ENCODE results near the gene SCUBE3.

SCUBE3 gene

GRCh38 chr6:35213824-35214756, at the start of gene SCUBE3:
TSS of gene SCUBE3 (plus strand) at chr6:35213956. CDS start at chr6:35214419, 463 bp downstream.
- Histone ChIP-seq H3K4me1 (ENCODE audit: control insufficient read depth in 1 of 2, insufficient read depth in 2 of 2, low read length in 2 of 2) (peaks cover 0 to 7% of the 10 kb centered on the region in 2 donors), H3K9ac (ENCODE audit: low read depth in 1 of 2, low read length in 2 of 2) (no peak within 1 kb of the TSS), H3K27me3 (ENCODE audit: control insufficient read depth in 1 of 2, insufficient read depth in 2 of 2, low read length in 2 of 2) (peaks cover 68 to 79% of the 10 kb centered on the region in 2 donors), H3K27ac (ENCODE audit: low read depth, low read length) (no peak within 1 kb of the TSS), H3K4me3 (ENCODE audit: low read depth in 1 of 2, low read length in 2 of 2) (peak within 1 kb of the TSS; percentile 50 to 61), H3K36me3 (ENCODE audit: control insufficient read depth in 1 of 2, insufficient read depth in 2 of 2, low read length in 2 of 2) (no peaks in the 10 kb centered on the region), H3K9me3 (ENCODE audit: control insufficient read depth in 1 of 2, low read length in 2 of 2) (no peaks in the 10 kb centered on the region)

- no peak overlapping the region for H3K4me3 ChIP-seq (ENCODE audit: low read depth in 1 of 2, low read length in 2 of 2)
- peaks cover 7 to 22% of the 10 kb centered on the region in 2 donors for H3K4me1 ChIP-seq (ENCODE audit: control insufficient read depth in 1 of 2, insufficient read depth in 2 of 2, low read length in 2 of 2)
Measured at GRCh38 chr6:35164277-35164676, 49.5 kb upstream of the SCUBE3 start.

GRCh38 chr6:35164868-35165267, 48.9 kb upstream of the SCUBE3 start:
- Histone ChIP-seq H3K9ac (ENCODE audit: low read depth in 1 of 2, low read length in 2 of 2) (no peak overlapping the region), H3K4me1 (ENCODE audit: control insufficient read depth in 1 of 2, insufficient read depth in 2 of 2, low read length in 2 of 2) (peaks cover 7 to 22% of the 10 kb centered on the region in 2 donors), H3K27ac (ENCODE audit: low read depth, low read length) (no peak overlapping the region)

More at GRCh38 chr6:35164277-35164676, 49.5 kb upstream of the SCUBE3 start:
- no peaks in the 10 kb centered on the region for H3K9me3 ChIP-seq (ENCODE audit: control insufficient read depth in 1 of 2, low read length in 2 of 2)
- H3K9ac ChIP-seq (ENCODE audit: low read depth in 1 of 2, low read length in 2 of 2) = no peak overlapping the region
- no peaks in the 10 kb centered on the region for H3K36me3 ChIP-seq (ENCODE audit: control insufficient read depth in 1 of 2, insufficient read depth in 2 of 2, low read length in 2 of 2)
- H3K27me3 ChIP-seq (ENCODE audit: control insufficient read depth in 1 of 2, insufficient read depth in 2 of 2, low read length in 2 of 2) = no peaks in the 10 kb centered on the region
- H3K27ac ChIP-seq (ENCODE audit: low read depth, low read length) = no peak overlapping the region

GRCh38 chr6:35165630-35166071, 48.1 kb upstream of the SCUBE3 start:
- Histone ChIP-seq H3K4me3 (ENCODE audit: low read depth in 1 of 2, low read length in 2 of 2) (no peak overlapping the region), H3K4me1 (ENCODE audit: control insufficient read depth in 1 of 2, insufficient read depth in 2 of 2, low read length in 2 of 2) (peaks cover 7 to 22% of the 10 kb centered on the region in 2 donors), H3K9me3 (ENCODE audit: control insufficient read depth in 1 of 2, low read length in 2 of 2) (no peaks in the 10 kb centered on the region), H3K9ac (ENCODE audit: low read depth in 1 of 2, low read length in 2 of 2) (no peak overlapping the region), H3K27ac (ENCODE audit: low read depth, low read length) (no peak overlapping the region), H3K27me3 (ENCODE audit: control insufficient read depth in 1 of 2, insufficient read depth in 2 of 2, low read length in 2 of 2) (no peaks in the 10 kb centered on the region), H3K36me3 (ENCODE audit: control insufficient read depth in 1 of 2, insufficient read depth in 2 of 2, low read length in 2 of 2) (no peaks in the 10 kb centered on the region)

More at GRCh38 chr6:35164868-35165267, 48.9 kb upstream of the SCUBE3 start:
- no peaks in the 10 kb centered on the region for H3K36me3 ChIP-seq (ENCODE audit: control insufficient read depth in 1 of 2, insufficient read depth in 2 of 2, low read length in 2 of 2)
- no peaks in the 10 kb centered on the region for H3K27me3 ChIP-seq (ENCODE audit: control insufficient read depth in 1 of 2, insufficient read depth in 2 of 2, low read length in 2 of 2)
- H3K9me3 ChIP-seq (ENCODE audit: control insufficient read depth in 1 of 2, low read length in 2 of 2) = no peaks in the 10 kb centered on the region
- H3K4me3 ChIP-seq (ENCODE audit: low read depth in 1 of 2, low read length in 2 of 2) = no peak overlapping the region

- Histone ChIP-seq H3K9ac (ENCODE audit: low read depth in 1 of 2, low read length in 2 of 2) (peak overlapping the region in 1 of 2 donors; percentile 26), H3K9me3 (ENCODE audit: control insufficient read depth in 1 of 2, low read length in 2 of 2) (no peaks in the 10 kb centered on the region), H3K27me3 (ENCODE audit: control insufficient read depth in 1 of 2, insufficient read depth in 2 of 2, low read length in 2 of 2) (no peaks in the 10 kb centered on the region), H3K36me3 (ENCODE audit: control insufficient read depth in 1 of 2, insufficient read depth in 2 of 2, low read length in 2 of 2) (no peaks in the 10 kb centered on the region), H3K4me1 (ENCODE audit: control insufficient read depth in 1 of 2, insufficient read depth in 2 of 2, low read length in 2 of 2) (peaks cover 7 to 22% of the 10 kb centered on the region in 2 donors), H3K4me3 (ENCODE audit: low read depth in 1 of 2, low read length in 2 of 2) (no peak overlapping the region), H3K27ac (ENCODE audit: low read depth, low read length) (no peak overlapping the region)
Measured at GRCh38 chr6:35166116-35166515, 47.6 kb upstream of the SCUBE3 start.

GRCh38 chr6:35166520-35166919, 47.2 kb upstream of the SCUBE3 start:
- peaks cover 7 to 22% of the 10 kb centered on the region in 2 donors for H3K4me1 ChIP-seq (ENCODE audit: control insufficient read depth in 1 of 2, insufficient read depth in 2 of 2, low read length in 2 of 2)
- no peaks in the 10 kb centered on the region for H3K9me3 ChIP-seq (ENCODE audit: control insufficient read depth in 1 of 2, low read length in 2 of 2)
- no peak overlapping the region for H3K4me3 ChIP-seq (ENCODE audit: low read depth in 1 of 2, low read length in 2 of 2)
- H3K27me3 ChIP-seq (ENCODE audit: control insufficient read depth in 1 of 2, insufficient read depth in 2 of 2, low read length in 2 of 2) = no peaks in the 10 kb centered on the region
- H3K36me3 ChIP-seq (ENCODE audit: control insufficient read depth in 1 of 2, insufficient read depth in 2 of 2, low read length in 2 of 2) = no peaks in the 10 kb centered on the region
- no peak overlapping the region for H3K9ac ChIP-seq (ENCODE audit: low read depth in 1 of 2, low read length in 2 of 2)
- H3K27ac ChIP-seq (ENCODE audit: low read depth, low read length) = no peak overlapping the region

GRCh38 chr6:35167505-35167904, 46.3 kb upstream of the SCUBE3 start:
- Histone ChIP-seq H3K4me1 (ENCODE audit: control insufficient read depth in 1 of 2, insufficient read depth in 2 of 2, low read length in 2 of 2) (peaks cover 7 to 18% of the 10 kb centered on the region in 2 donors), H3K27ac (ENCODE audit: low read depth, low read length) (no peak overlapping the region), H3K9ac (ENCODE audit: low read depth in 1 of 2, low read length in 2 of 2) (no peak overlapping the region), H3K27me3 (ENCODE audit: control insufficient read depth in 1 of 2, insufficient read depth in 2 of 2, low read length in 2 of 2) (no peaks in the 10 kb centered on the region), H3K9me3 (ENCODE audit: control insufficient read depth in 1 of 2, low read length in 2 of 2) (no peaks in the 10 kb centered on the region), H3K4me3 (ENCODE audit: low read depth in 1 of 2, low read length in 2 of 2) (no peak overlapping the region), H3K36me3 (ENCODE audit: control insufficient read depth in 1 of 2, insufficient read depth in 2 of 2, low read length in 2 of 2) (no peaks in the 10 kb centered on the region)

GRCh38 chr6:35168461-35168861, 45.3 kb upstream of the SCUBE3 start:
- Histone ChIP-seq H3K36me3 (ENCODE audit: control insufficient read depth in 1 of 2, insufficient read depth in 2 of 2, low read length in 2 of 2) (no peaks in the 10 kb centered on the region), H3K9ac (ENCODE audit: low read depth in 1 of 2, low read length in 2 of 2) (no peak overlapping the region), H3K9me3 (ENCODE audit: control insufficient read depth in 1 of 2, low read length in 2 of 2) (no peaks in the 10 kb centered on the region), H3K4me1 (ENCODE audit: control insufficient read depth in 1 of 2, insufficient read depth in 2 of 2, low read length in 2 of 2) (peaks cover 7 to 18% of the 10 kb centered on the region in 2 donors), H3K27me3 (ENCODE audit: control insufficient read depth in 1 of 2, insufficient read depth in 2 of 2, low read length in 2 of 2) (no peaks in the 10 kb centered on the region), H3K27ac (ENCODE audit: low read depth, low read length) (no peak overlapping the region), H3K4me3 (ENCODE audit: low read depth in 1 of 2, low read length in 2 of 2) (no peak overlapping the region)

- no peak overlapping the region for H3K9ac ChIP-seq (ENCODE audit: low read depth in 1 of 2, low read length in 2 of 2)
- no peak overlapping the region for H3K4me3 ChIP-seq (ENCODE audit: low read depth in 1 of 2, low read length in 2 of 2)
- peaks cover 7 to 16% of the 10 kb centered on the region in 2 donors for H3K4me1 ChIP-seq (ENCODE audit: control insufficient read depth in 1 of 2, insufficient read depth in 2 of 2, low read length in 2 of 2)
- H3K36me3 ChIP-seq (ENCODE audit: control insufficient read depth in 1 of 2, insufficient read depth in 2 of 2, low read length in 2 of 2) = no peaks in the 10 kb centered on the region
- H3K27me3 ChIP-seq (ENCODE audit: control insufficient read depth in 1 of 2, insufficient read depth in 2 of 2, low read length in 2 of 2) = no peaks in the 10 kb centered on the region
- H3K9me3 ChIP-seq (ENCODE audit: control insufficient read depth in 1 of 2, low read length in 2 of 2) = no peaks in the 10 kb centered on the region
- H3K27ac ChIP-seq (ENCODE audit: low read depth, low read length) = no peak overlapping the region
Measured at GRCh38 chr6:35170166-35170565, 43.6 kb upstream of the SCUBE3 start.

- H3K27ac ChIP-seq (ENCODE audit: low read depth, low read length) = no peak overlapping the region
- peaks cover 3 to 9% of the 10 kb centered on the region in 2 donors for H3K4me1 ChIP-seq (ENCODE audit: control insufficient read depth in 1 of 2, insufficient read depth in 2 of 2, low read length in 2 of 2)
Measured at GRCh38 chr6:35170891-35171290, 42.9 kb upstream of the SCUBE3 start.

More at GRCh38 chr6:35170891-35171290, 42.9 kb upstream of the SCUBE3 start:
- Histone ChIP-seq H3K9me3 (ENCODE audit: control insufficient read depth in 1 of 2, low read length in 2 of 2) (no peaks in the 10 kb centered on the region), H3K27me3 (ENCODE audit: control insufficient read depth in 1 of 2, insufficient read depth in 2 of 2, low read length in 2 of 2) (no peaks in the 10 kb centered on the region), H3K4me3 (ENCODE audit: low read depth in 1 of 2, low read length in 2 of 2) (no peak overlapping the region), H3K9ac (ENCODE audit: low read depth in 1 of 2, low read length in 2 of 2) (no peak overlapping the region), H3K36me3 (ENCODE audit: control insufficient read depth in 1 of 2, insufficient read depth in 2 of 2, low read length in 2 of 2) (no peaks in the 10 kb centered on the region)
